GM18507 (cell line): ENCODE data around the gene KCNB1.

Experiments
- DNase-seq: peaks from one replicate; pipeline ENCODE4 v3.0.0; 2011; ENCODE audit warnings: low read depth; ENCODE audit not compliant: insufficient read length; ENCODE audit errors: extremely low spot score
- FAIRE-seq: peaks from 2 replicates; lab custom pipeline; 2011; peaks lifted over from hg19 to GRCh38; lab: Jason Lieb, UNC

Gene KCNB1

DNA sequence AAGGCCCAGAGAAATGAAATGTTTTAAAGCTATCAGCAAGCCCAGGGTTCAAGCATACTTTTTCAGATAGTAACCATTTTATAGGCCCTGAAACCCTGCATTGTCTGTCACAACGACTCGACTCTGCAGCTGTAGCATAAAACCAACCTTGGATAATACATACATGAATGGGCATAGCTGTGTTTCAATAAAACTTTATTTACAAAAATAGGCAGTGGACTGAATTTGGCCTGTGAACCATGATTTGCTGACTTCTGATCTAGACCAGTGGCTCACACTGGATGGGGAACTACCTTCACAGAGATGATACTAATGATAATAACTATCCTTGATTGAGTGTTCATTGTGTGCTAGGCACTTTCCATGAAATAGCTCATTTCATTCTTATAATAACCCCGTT lies 107.3 kb downstream of the KCNB1 start:
- no peak for FAIRE-seq
- DNase-seq: no peak

DNA sequence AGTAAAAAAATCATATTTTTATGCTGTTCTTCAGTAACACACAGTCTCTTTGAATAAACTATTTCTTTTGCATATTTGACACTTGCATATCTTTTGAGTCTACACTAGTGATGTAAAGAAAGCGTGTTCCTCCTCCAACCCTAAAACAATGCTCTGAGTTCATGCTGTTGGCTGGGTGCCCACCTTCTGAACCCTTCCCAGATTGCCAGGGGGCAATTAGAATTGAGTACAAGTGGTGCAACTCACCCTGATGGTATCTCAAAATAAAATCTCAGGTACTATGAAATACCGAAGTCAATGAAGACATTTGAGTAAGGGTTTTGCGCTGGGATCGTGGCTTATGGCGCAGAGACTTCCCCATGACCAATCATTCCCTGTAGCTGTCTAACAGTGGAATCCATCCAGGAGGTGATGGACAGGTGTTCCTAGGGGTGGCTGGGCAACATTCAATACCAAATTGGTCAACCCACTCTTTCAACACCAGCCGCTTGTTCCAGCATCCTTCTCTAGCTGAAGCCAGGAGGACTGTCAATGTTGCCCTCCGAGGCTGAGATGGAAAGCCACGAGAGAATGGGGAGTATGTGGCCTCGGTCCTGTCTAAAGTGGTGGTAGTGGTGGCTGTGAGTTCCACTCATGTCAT lies 110.3 kb downstream of the KCNB1 start:
- no peak for DNase-seq
- FAIRE-seq: no peak

DNA sequence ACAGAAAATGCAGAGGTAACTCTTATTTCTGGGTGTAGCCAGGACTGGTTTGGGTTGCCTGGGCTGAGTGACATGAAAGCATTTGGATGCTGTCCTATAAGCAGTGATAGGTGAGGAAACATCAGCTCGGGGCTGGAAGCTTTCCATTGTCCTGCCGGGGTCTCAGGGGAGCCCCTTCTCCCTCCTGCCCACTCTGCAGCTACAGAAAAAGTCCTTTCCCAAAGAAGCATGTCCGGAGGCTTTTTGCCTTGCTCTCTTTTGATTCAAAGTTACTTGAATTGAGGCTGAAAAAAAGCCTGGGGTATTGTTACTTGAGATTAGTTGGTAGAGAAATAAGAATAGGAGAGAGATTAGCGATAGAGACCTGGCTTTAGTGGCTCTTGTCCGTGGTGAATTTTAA lies 113.9 kb downstream of the KCNB1 start:
- FAIRE-seq (no peak), DNase-seq (no peak)

DNA sequence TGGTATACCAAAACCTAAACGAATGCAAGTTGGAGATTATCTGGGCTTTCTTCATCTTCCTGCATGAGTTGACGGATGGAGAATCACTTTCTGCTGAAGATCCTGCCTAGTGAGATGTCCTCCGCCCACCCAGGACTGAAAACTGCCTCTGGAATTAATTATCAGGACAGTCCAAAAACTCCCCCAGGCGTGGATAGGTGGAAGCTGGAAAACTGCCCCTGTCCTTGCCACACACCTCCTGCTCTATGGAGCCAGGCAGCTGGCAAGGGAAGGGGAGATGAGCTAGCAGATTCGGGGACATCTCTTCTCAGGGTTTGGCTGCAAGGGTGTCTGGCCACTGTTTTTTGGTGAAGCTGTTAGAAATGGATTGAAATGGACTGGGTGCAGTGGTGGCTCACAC lies 115.4 kb downstream of the KCNB1 start:
- no peak for DNase-seq
- no peak for FAIRE-seq

GRCh38 chr20:49366687-49367086 lies 115.8 kb downstream of the KCNB1 start:
- no peak for FAIRE-seq
- no peak for DNase-seq

DNA sequence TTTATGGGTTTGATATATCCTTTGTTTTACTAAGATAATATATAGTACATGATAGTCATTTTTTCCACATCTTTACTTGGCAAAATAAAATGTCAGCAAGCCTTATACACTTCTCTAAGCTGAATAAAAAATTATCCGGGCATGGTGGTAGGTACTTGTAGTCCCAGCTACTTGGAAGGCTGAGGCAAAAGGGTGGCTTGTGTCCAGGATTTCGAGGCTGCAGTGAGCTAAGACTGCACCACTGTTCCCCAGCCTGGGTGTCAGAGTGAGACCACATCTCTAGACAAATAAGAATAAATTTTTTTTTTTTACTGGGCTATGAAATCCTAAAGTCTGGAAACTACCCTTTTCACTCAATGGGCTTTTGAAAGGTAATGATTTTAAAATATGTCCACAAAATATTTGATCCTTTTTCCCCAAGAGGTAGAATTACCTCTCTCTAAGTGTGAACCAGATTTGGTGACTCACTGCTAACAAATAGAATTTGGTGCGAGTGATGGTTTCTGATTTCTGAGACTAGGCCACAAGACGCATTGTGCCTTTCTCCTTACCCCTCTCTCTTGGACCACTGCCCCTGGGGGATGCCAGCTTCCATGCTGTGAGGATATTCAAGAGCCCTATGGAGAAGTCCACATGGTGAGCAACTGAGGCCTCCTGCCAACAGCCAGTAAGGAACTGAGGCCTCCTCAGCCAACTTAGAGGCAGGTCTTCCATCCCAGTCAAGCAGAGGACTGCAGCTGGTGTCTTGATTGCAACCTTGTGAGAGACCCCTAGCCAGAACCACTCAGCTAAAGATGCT lies 120.4 kb downstream of the KCNB1 start:
- no peak for FAIRE-seq
- DNase-seq: no peak

DNA sequence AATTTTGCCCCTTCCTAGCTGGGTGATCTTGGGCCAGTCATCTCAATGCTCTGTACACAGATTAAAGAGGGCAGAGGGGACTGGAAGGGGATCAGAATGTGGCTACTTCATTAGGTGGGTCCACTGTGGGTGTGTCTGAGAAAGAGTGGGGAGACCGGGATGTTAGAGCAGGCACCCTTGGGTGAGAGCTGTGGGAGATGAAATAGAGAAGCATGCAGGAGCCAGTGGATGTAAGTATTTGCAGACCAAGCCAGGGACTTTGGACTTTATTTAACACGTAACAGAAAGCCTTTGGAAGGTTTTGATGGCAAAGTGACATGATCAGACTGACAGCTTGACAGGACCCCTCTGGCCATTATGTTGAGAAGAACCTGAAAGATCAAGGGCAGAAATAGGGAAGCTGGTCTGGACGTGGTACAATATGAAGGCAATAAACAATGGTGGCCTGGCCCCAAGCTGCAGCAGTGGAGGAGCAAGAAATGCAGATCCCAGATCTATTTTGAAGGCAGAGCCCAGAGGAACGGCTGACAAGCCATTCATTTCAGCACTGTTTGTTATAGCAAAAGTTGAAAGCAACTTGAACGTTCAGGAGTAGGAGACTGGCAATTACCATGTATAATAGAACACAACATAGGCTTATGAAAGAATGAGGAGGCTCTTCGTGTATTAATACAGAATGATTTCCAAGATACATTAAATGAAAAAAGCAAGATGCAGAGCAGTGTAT lies 122.1 kb downstream of the KCNB1 start:
- DNase-seq: no peak
- FAIRE-seq: no peak

- FAIRE-seq (no peak), DNase-seq (no peak)
Observed at GRCh38 chr20:49356676-49357075, 125.8 kb downstream of the KCNB1 start.

GRCh38 chr20:49354673-49355072 lies 127.8 kb downstream of the KCNB1 start:
- FAIRE-seq (no peak), DNase-seq (no peak)

- FAIRE-seq (no peak), DNase-seq (no peak)
Observed at GRCh38 chr20:49353348-49353747, 129.1 kb downstream of the KCNB1 start.

DNA sequence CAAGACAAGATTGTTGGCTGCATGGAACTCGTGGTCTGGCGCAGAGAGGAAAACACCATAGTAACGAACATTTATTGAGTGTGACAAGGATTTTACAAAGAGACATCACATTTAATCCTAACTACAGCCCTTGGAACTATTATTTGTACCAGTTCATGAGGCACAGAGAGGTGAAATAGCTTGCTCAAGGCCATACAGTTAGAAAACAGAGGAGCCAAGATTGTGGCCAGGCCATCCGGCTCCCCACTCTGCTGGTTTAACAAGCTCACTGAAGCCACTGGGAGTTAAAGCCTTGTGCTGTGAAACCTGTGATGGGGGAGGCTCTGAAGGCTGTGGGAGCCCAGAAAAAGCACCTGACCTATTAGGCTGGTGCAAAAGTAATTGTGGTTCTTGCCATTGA lies 129.7 kb downstream of the KCNB1 start:
- FAIRE-seq (no peak), DNase-seq (no peak)

- no peak for DNase-seq
- FAIRE-seq: no peak
Observed at GRCh38 chr20:49351775-49352174, 130.7 kb downstream of the KCNB1 start.

GRCh38 chr20:49349694-49350252 lies 132.7 kb downstream of the KCNB1 start:
- FAIRE-seq (no peak), DNase-seq (no peak)

GRCh38 chr20:49349078-49349477 lies 133.4 kb downstream of the KCNB1 start:
- FAIRE-seq (no peak), DNase-seq (no peak)

DNA sequence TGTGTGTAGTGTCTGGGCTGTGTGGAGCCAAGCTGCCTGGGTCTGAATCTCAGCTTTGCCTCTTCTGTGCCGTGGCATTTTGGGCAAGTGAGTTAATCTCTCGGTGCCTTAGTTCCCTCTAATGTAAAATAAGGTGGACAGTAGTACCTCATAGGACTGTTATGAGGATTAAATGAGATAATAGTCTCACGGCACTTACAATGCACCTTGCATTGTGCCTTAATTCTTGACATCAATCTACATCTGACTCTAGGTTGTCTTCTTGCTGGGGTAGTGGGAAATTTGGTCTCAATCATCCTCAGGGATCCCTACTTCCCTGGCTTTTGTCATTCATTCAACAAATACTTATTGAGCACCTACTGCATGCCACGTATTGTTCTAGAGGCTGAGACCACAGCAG lies 133.9 kb downstream of the KCNB1 start:
- no peak for FAIRE-seq
- no peak for DNase-seq

DNA sequence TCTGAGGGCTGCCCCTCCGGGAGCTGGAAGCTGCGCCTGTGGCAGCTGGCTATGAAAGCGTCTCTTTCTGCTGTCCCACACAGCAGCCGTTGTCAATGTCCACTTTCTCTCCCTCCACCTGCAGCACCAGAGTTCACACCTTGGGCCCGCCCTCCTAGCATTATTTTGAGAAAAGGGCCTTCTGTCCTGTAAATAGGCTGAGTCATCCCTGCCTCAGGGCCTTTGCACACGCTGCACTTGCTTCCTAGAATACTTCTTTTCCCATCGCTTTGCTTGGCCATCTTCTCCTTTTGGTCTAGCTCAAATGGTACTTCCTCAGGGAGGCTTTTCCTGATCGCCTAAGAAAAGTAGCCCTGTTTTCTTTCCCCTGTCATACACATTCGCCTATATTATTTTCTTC lies 135.3 kb downstream of the KCNB1 start:
- FAIRE-seq (no peak), DNase-seq (no peak)

GRCh38 chr20:49346682-49347081 lies 135.8 kb downstream of the KCNB1 start:
- DNase-seq (no peak), FAIRE-seq (no peak)

DNA sequence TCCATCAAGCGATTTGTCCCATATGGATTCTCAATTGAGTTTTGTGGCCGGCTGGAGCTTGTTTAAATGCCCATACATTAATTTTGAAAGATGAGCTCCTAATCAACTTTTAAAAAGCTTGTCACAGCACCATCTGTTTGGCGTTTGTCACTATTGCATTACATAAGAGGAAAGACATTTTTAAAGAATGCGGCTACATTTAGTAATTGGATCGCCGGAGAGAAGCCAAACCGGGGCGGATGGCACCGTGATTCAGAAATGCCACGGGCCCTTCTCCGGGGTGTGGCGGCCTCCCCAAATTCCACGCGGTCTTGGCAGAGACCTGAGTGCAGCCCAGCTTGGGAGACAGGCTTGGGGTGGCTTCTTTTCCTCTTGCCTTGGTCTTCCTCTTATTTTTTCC lies 136.9 kb downstream of the KCNB1 start:
- DNase-seq (no peak), FAIRE-seq (no peak)

- DNase-seq (no peak), FAIRE-seq (no peak)
Observed at GRCh38 chr20:49344975-49345374, 137.5 kb downstream of the KCNB1 start.

GRCh38 chr20:49344140-49344539 lies 138.3 kb downstream of the KCNB1 start:
- FAIRE-seq: no peak
- no peak for DNase-seq
